ENCODE measurements around the gene FRS3.

DNA sequence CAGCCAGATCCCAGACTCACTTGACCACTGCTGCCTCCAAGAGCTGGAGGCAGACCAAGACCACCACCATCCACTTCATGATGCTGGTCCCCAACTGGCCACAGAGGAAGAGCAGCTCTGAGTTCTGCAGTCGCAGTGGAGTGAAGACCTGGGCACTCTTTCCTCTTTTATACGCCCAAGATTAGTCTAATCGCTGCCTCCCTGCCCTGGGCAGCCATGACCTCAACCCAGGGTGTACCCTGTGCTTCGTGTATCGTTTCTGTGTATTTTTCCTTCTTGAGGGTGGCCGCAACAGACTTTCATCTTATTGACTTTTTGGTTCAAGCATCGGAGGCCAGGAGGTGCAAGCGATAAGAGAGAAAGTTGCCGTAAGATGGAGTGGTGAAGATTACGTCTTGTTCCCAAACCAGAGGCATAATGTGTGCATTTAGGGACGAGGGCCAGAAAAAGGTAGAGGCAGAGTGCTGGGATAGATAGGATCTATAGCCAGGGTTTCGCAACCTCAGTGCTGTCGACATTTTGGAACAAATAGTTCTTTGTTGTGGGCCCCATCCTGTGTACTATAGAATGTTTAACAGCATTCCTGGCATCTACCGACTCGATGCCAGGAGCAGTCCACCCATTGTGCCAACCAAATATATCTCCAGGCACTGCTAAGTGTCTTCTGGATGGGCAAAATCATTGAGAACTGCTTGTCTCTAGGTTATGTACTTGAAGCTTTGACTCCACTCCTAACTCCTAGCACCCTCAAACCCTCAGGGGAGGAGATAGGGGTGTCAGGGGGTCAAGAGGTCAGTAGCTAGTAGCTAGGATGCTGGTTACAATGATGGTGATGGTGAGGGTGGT is 32.2 kb downstream of the FRS3 start, which contains the start of gene PGC:
- TF ChIP-seq GATA3 (IDR thresholded peaks at IDR 0.05; ENCODE audit: low read depth, low read length) (no peak), GATA2 (IDR thresholded peaks at IDR 0.05; ENCODE audit: low read depth, low read length) (no peak)
